MM.1S (cell line): ENCODE results near the gene DOK6.

Experiments used
- DNase-seq: peaks from one replicate; pipeline ENCODE4 v3.0.0-alpha.2; 2015
- H2AFZ ChIP-seq: fragments of 300-600 bp; sonication (generic); 2 replicates; pipeline ENCODE4 v1.6.0; 2016; ENCODE audit warnings: antibody characterized with exemption, low read length
- H3F3A ChIP-seq: fragments of 300-600 bp; sonication (generic); 2 replicates; pipeline ENCODE4 v1.6.1; 2016; ENCODE audit warnings: mild to moderate bottlenecking, antibody characterized with exemption, low read length, moderate library complexity, mixed read lengths; ENCODE audit not compliant: insufficient read depth
- H3K27ac ChIP-seq: fragments of 300-600 bp; sonication (generic); 2 replicates; pipeline ENCODE4 v1.5.1; 2016; ENCODE audit warnings: mild to moderate bottlenecking, low read length
- H3K27me3 ChIP-seq: fragments of 300-600 bp; sonication (generic); replicated peaks from 2 replicates; pipeline ENCODE4 v1.6.0; 2016; ENCODE audit warnings: low read length; ENCODE audit not compliant: insufficient read depth
- H3K36me3 ChIP-seq: fragments of 300-600 bp; sonication (generic); replicated peaks from 2 replicates; pipeline ENCODE4 v1.6.1; 2016; ENCODE audit warnings: mild to moderate bottlenecking, low read length, mixed read lengths; ENCODE audit not compliant: insufficient read depth
- H3K4me1 ChIP-seq: fragments of 300-600 bp; sonication (generic); 2 replicates; pipeline ENCODE4 v1.6.1; 2016; ENCODE audit warnings: low read length, mixed read lengths
- H3K4me2 ChIP-seq: fragments of 300-600 bp; sonication (generic); 2 replicates; pipeline ENCODE4 v1.6.0; 2016; ENCODE audit warnings: low read depth, low read length
- H3K4me3 ChIP-seq: fragments of 300-600 bp; sonication (generic); 2 replicates; pipeline ENCODE4 v1.5.1; 2016; ENCODE audit warnings: low read length, mixed read lengths
- H3K79me2 ChIP-seq: fragments of 300-600 bp; sonication (generic); 2 replicates; pipeline ENCODE4 v1.6.1; 2016; ENCODE audit warnings: mixed run types, low read length, mixed read lengths
- H3K9ac ChIP-seq: fragments of 300-600 bp; sonication (generic); 2 replicates; pipeline ENCODE4 v1.6.1; 2016; ENCODE audit warnings: low read length, mixed read lengths
- H3K9me2 ChIP-seq: fragments of 300-600 bp; sonication (generic); replicated peaks from 2 replicates; pipeline ENCODE4 v1.6.1; 2016; ENCODE audit warnings: mild to moderate bottlenecking, low read length, mixed read lengths; ENCODE audit not compliant: insufficient read depth
- H3K9me3 ChIP-seq: fragments of 300-600 bp; sonication (generic); replicated peaks from 2 replicates; pipeline ENCODE4 v1.6.1; 2016; ENCODE audit warnings: mild to moderate bottlenecking, low read length, mixed read lengths; ENCODE audit not compliant: insufficient read depth
- H4K20me1 ChIP-seq: fragments of 300-600 bp; sonication (generic); 2 replicates; pipeline ENCODE4 v1.6.1; 2016; ENCODE audit warnings: mild to moderate bottlenecking, low read length, moderate library complexity, mixed read lengths; ENCODE audit not compliant: insufficient read depth
- CTCF ChIP-seq: fragments of 300-600 bp; sonication (generic); IDR thresholded peaks from 2 replicates; pipeline ENCODE4 v1.5.1; 2016; ENCODE audit warnings: antibody characterized with exemption, low read length, mixed read lengths
- EZH2 ChIP-seq: fragments of 300-600 bp; sonication (generic); optimal IDR thresholded peaks from 2 replicates; pipeline ENCODE3; 2017; ENCODE audit warnings: low read depth, mild to moderate bottlenecking, antibody characterized with exemption, low read length, mixed read lengths
- EZH2phosphoT487 ChIP-seq: fragments of 300-600 bp; sonication (generic); IDR thresholded peaks from 2 replicates; pipeline ENCODE4 v1.6.1; 2018; ENCODE audit warnings: antibody characterized with exemption, low read length

DOK6 gene

GRCh38 chr18:69872661-69873060 lies 472.0 kb downstream of the DOK6 start:
- no peak overlapping the region for H2AFZ ChIP-seq
- no peak for DNase-seq
- no peaks in the 10 kb centered on the region for H3K9me2 ChIP-seq
- H3K27me3 ChIP-seq = no peaks in the 10 kb centered on the region
- H3F3A ChIP-seq = no peaks in the 10 kb centered on the region
- no peaks in the 10 kb centered on the region for H3K79me2 ChIP-seq
- H3K4me3 ChIP-seq = no peak overlapping the region
- no peaks in the 10 kb centered on the region for H3K36me3 ChIP-seq
- TF ChIP-seq CTCF (no peak), EZH2phosphoT487 (no peak), EZH2 (no peak)
- H3K27ac ChIP-seq = no peak overlapping the region
- H3K4me1 ChIP-seq = no peaks in the 10 kb centered on the region
- no peak overlapping the region for H3K9ac ChIP-seq
- H3K9me3 ChIP-seq = no peaks in the 10 kb centered on the region
- no peaks in the 10 kb centered on the region for H4K20me1 ChIP-seq
- no peak overlapping the region for H3K4me2 ChIP-seq

- Histone ChIP-seq H3F3A (no peaks in the 10 kb centered on the region), H3K4me1 (no peaks in the 10 kb centered on the region), H3K27me3 (no peaks in the 10 kb centered on the region), H3K4me3 (no peak overlapping the region), H3K4me2 (no peak overlapping the region), H3K9me3 (no peaks in the 10 kb centered on the region), H3K9me2 (no peaks in the 10 kb centered on the region), H2AFZ (no peak overlapping the region), H3K9ac (no peak overlapping the region), H3K36me3 (no peaks in the 10 kb centered on the region), H4K20me1 (no peaks in the 10 kb centered on the region), H3K79me2 (no peaks in the 10 kb centered on the region), H3K27ac (no peak overlapping the region)
- DNase-seq = no peak
- no peak for TF ChIP-seq EZH2
- no peak for TF ChIP-seq CTCF
- TF ChIP-seq EZH2phosphoT487 = no peak
Observed at GRCh38 chr18:69874058-69874457, 473.4 kb downstream of the DOK6 start.

- DNase-seq = no peak
- no peaks in the 10 kb centered on the region for H3K36me3 ChIP-seq
- no peak overlapping the region for H3K4me2 ChIP-seq
- H3K4me3 ChIP-seq = no peak overlapping the region
- H3K79me2 ChIP-seq = no peaks in the 10 kb centered on the region
- H3K4me1 ChIP-seq = no peaks in the 10 kb centered on the region
- H3K9me2 ChIP-seq = no peaks in the 10 kb centered on the region
- H3F3A ChIP-seq = no peaks in the 10 kb centered on the region
- H2AFZ ChIP-seq = no peak overlapping the region
- H4K20me1 ChIP-seq = no peaks in the 10 kb centered on the region
- H3K9me3 ChIP-seq = no peaks in the 10 kb centered on the region
- no peak overlapping the region for H3K9ac ChIP-seq
- no peaks in the 10 kb centered on the region for H3K27me3 ChIP-seq
- H3K27ac ChIP-seq = no peak overlapping the region
- TF ChIP-seq EZH2phosphoT487 = no peak
- TF ChIP-seq CTCF = no peak
- TF ChIP-seq EZH2 = no peak
Observed at GRCh38 chr18:69876490-69876889, 475.8 kb downstream of the DOK6 start.
